ENCODE data around the gene CPB2. TPM values are rescaled to one million over a fixed set of nuclear protein-coding genes. Genes with fewer than 3 reads are reported as not detected.

Gene CPB2
- total RNA-seq: not detected
- not detected for total RNA-seq (2013)

DNA sequence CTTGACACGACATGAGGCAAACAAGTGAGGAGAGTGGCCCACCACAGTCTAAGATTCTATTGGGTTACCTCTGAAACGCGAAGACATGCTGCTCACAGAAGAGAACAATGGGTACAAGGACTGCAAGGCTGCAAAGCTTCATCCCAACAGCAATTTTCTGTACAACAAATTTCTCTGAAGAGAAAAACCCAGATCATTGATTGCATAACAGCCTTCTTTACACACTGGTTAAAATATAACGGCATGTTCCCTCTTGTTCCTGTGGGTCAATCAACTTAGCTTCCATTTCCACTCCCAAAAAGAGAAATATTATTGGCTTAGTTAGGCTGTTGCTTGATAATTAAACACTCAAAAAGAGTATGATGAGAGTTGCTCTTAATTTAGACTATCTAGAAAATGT is at the start of gene CPB2:
CPB2 (minus strand) TSS at position 166 of the 400 bp plus-strand sequence; CDS start at position 142, 24 bp downstream.
- Mint-ChIP-seq H3K36me3 (no peaks in the 10 kb centered on the region), H3K27ac (no peak within 1 kb of the TSS), H3K4me1 (peaks cover 0 to 12% of the 10 kb centered on the region in 2 donors), H3K27me3 (ENCODE audit: low read depth in 2 of 2) (peaks cover 14 to 15% of the 10 kb centered on the region in 2 donors), H3K9me3 (no peaks in the 10 kb centered on the region), H3K4me3 (no peak within 1 kb of the TSS)
- no peaks in the 10 kb centered on the region for H3K9me3 ChIP-seq (ENCODE audit: control insufficient read depth, insufficient read depth, low read length)
- DNase-seq (no peak), ATAC-seq (no peak)
- H3K4me3 ChIP-seq (ENCODE audit: low read length): no peak within 1 kb of the TSS
- no peaks in the 10 kb centered on the region for H3K36me3 ChIP-seq (ENCODE audit: control insufficient read depth, insufficient read depth, low read length)
- intact Hi-C loops (cut with micrococcal nuclease): no loop called here
- H3K27me3 ChIP-seq (ENCODE audit: control insufficient read depth, insufficient read depth, low read length): no peaks in the 10 kb centered on the region
- no peaks in the 10 kb centered on the region for H3K4me1 ChIP-seq (ENCODE audit: control insufficient read depth, insufficient read depth, low read length)
- WGBS (ENCODE audit: insufficient coverage): 93% methylated on average over 3 of the region's 4 CpGs
- TF ChIP-seq, protein P1, sequence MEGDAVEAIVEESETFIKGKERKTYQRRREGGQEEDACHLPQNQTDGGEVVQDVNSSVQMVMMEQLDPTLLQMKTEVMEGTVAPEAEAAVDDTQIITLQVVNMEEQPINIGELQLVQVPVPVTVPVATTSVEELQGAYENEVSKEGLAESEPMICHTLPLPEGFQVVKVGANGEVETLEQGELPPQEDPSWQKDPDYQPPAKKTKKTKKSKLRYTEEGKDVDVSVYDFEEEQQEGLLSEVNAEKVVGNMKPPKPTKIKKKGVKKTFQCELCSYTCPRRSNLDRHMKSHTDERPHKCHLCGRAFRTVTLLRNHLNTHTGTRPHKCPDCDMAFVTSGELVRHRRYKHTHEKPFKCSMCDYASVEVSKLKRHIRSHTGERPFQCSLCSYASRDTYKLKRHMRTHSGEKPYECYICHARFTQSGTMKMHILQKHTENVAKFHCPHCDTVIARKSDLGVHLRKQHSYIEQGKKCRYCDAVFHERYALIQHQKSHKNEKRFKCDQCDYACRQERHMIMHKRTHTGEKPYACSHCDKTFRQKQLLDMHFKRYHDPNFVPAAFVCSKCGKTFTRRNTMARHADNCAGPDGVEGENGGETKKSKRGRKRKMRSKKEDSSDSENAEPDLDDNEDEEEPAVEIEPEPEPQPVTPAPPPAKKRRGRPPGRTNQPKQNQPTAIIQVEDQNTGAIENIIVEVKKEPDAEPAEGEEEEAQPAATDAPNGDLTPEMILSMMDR (IDR thresholded peaks at IDR 0.05): no peak
- H3K27ac ChIP-seq (ENCODE audit: low read length): no peak within 1 kb of the TSS

GRCh38 chr13:46154136-46154801 is 49.4 kb upstream of the CPB2 start:
- Histone ChIP-seq H3K27ac (ENCODE audit: low read length) (no peak overlapping the region), H3K4me3 (ENCODE audit: low read length) (no peak overlapping the region), H3K9me3 (ENCODE audit: control insufficient read depth, insufficient read depth, low read length) (no peaks in the 10 kb centered on the region), H3K4me1 (ENCODE audit: control insufficient read depth, insufficient read depth, low read length) (no peaks in the 10 kb centered on the region), H3K27me3 (ENCODE audit: control insufficient read depth, insufficient read depth, low read length) (no peaks in the 10 kb centered on the region), H3K36me3 (ENCODE audit: control insufficient read depth, insufficient read depth, low read length) (peaks cover 97% of the 10 kb centered on the region)
- ATAC-seq (no peak), DNase-seq (no peak)
- Mint-ChIP-seq H3K4me1 (peaks cover 48 to 53% of the 10 kb centered on the region in 2 donors), H3K36me3 (peaks cover 61% of the 10 kb centered on the region), H3K27me3 (ENCODE audit: low read depth in 2 of 2) (no peaks in the 10 kb centered on the region), H3K27ac (peak overlapping the region; percentile 71 to 72), H3K9me3 (no peaks in the 10 kb centered on the region), H3K4me3 (no peak overlapping the region)
- 65% methylated on average over 6 of the region's 7 CpGs for WGBS (ENCODE audit: insufficient coverage)
- TF ChIP-seq, protein P1 (IDR thresholded peaks at IDR 0.05): no peak
- intact Hi-C loops (cut with micrococcal nuclease): no loop called here

DNA sequence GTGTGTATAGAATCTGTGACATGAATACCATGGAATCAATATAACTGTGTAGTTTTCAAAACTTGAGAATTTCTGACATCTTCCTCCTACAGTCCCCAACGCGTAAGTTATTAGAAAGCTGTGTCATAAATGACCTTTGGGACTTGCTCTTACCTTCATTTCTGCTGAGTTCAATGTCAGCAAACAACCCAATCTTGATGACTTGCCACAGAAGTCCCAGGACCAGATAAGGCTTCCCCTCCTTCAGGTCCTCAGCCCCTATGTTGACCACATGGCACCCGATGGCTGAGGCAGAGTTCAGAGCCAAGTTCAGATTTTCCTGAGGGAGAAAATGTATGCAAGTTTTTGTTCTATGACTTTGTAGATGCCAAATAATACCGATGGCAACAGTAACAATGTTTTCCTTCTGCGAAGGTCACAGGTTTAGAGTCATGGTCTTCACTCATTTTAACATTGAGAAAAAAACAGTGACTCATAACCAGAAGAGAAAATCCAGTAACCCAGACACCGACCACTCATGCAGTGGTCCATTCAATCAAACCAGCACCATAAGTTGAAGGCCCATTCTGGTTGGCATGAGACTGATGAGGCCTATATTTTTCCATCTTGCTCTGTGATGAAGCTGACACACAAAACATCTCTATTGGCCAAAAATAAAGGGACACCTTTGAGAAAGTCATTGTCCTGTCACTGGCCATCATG is 47.9 kb upstream of the CPB2 start:
- Mint-ChIP-seq H3K4me3 (no peak overlapping the region), H3K36me3 (peaks cover 57% of the 10 kb centered on the region), H3K9me3 (no peaks in the 10 kb centered on the region), H3K27ac (peak overlapping the region; percentile 71 to 72), H3K27me3 (ENCODE audit: low read depth in 2 of 2) (no peaks in the 10 kb centered on the region), H3K4me1 (peaks cover 41 to 51% of the 10 kb centered on the region in 2 donors)
- TF ChIP-seq, protein P1 (IDR thresholded peaks at IDR 0.05): no peak
- Histone ChIP-seq H3K27me3 (ENCODE audit: control insufficient read depth, insufficient read depth, low read length) (no peaks in the 10 kb centered on the region), H3K27ac (ENCODE audit: low read length) (no peak overlapping the region), H3K4me1 (ENCODE audit: control insufficient read depth, insufficient read depth, low read length) (no peaks in the 10 kb centered on the region), H3K9me3 (ENCODE audit: control insufficient read depth, insufficient read depth, low read length) (no peaks in the 10 kb centered on the region), H3K36me3 (ENCODE audit: control insufficient read depth, insufficient read depth, low read length) (peaks cover 97% of the 10 kb centered on the region), H3K4me3 (ENCODE audit: low read length) (no peak overlapping the region)
- WGBS (ENCODE audit: insufficient coverage): 86% methylated on average over 6 of the region's 6 CpGs
- no peak for ATAC-seq
- intact Hi-C loops (cut with micrococcal nuclease): no loop called here
- no peak for DNase-seq
